WTC11 (cell line): Measurements from ENCODE around the gene UGT1A7. TPM values are rescaled to one million over a fixed set of nuclear protein-coding genes. Genes with fewer than 3 reads are reported as not detected.

Experiments used
- ATAC-seq: fragments of 200-7000 bp; cut with Tn5 transposase; 2 replicates; pipeline ENCODE4 v1.10.0; 2021; ENCODE audit warnings: mild to moderate bottlenecking, moderate library complexity
- CTCF ChIA-PET: fragments of 300-600 bp; sonication (Branson Sonifier 250); formaldehyde crosslinking; loops from one replicate; lab custom pipeline; 2021; ENCODE audit warnings: antibody characterized with exemption; lab: Charles Lee
- POLR2A ChIA-PET: fragments of 350-600 bp; sonication (Branson Sonifier 250); formaldehyde crosslinking; loops from one replicate; lab custom pipeline; 2021; ENCODE audit warnings: antibody characterized with exemption; lab: Charles Lee
- DNase-seq: peaks from one replicate; pipeline ENCODE4 v3.0.0; 2021; ENCODE audit warnings: low spot score
- H3K27ac Mint-ChIP-seq: 2 replicates; pipeline ENCODE4 v1.8.0; 2021; ENCODE audit warnings: mixed read lengths
- H3K27me3 Mint-ChIP-seq: 2 replicates; pipeline ENCODE4 v1.8.0; 2021; ENCODE audit warnings: low read depth, mild to moderate bottlenecking, moderate library complexity, mixed read lengths
- H3K36me3 Mint-ChIP-seq: 2 replicates; pipeline ENCODE4 v1.8.0; 2021; ENCODE audit warnings: mixed read lengths
- H3K4me1 Mint-ChIP-seq: 2 replicates; pipeline ENCODE4 v1.8.0; 2022; ENCODE audit warnings: mixed read lengths
- H3K4me3 Mint-ChIP-seq: 2 replicates; pipeline ENCODE4 v1.8.0; 2021; ENCODE audit warnings: mild to moderate bottlenecking, moderate library complexity, mixed read lengths
- H3K9me3 Mint-ChIP-seq: 2 replicates; pipeline ENCODE4 v1.8.0; 2021; ENCODE audit warnings: mixed read lengths
- ATF6 ChIP-seq: sonication (generic); formaldehyde crosslinking; IDR thresholded peaks from 2 replicates; pipeline ENCODE4 v1.8.1; 2023; ENCODE audit warnings: mild to moderate bottlenecking, missing genetic modification reagents
- EMX1 ChIP-seq: fragments of 250-450 bp; sonication (Bioruptor Pico); IDR thresholded peaks from 2 replicates; pipeline ENCODE4 v1.8.0; 2021; ENCODE audit warnings: mild to moderate bottlenecking
- FOXP4 ChIP-seq: sonication (generic); formaldehyde crosslinking; IDR thresholded peaks from 2 replicates; pipeline ENCODE4 v1.8.0; 2022; ENCODE audit warnings: mild to moderate bottlenecking, missing genetic modification reagents
- GTF2I ChIP-seq: fragments of 250-450 bp; sonication (Bioruptor Pico); conservative IDR thresholded peaks from 2 replicates; pipeline ENCODE4 v1.4.0; 2021; ENCODE audit warnings: mild to moderate bottlenecking
- HMGXB4 ChIP-seq: sonication (generic); formaldehyde crosslinking; IDR thresholded peaks from 2 replicates; pipeline ENCODE4 v1.8.1; 2023; ENCODE audit warnings: mild to moderate bottlenecking, moderate library complexity, missing genetic modification reagents
- NFE2L1 ChIP-seq: sonication (generic); formaldehyde crosslinking; IDR thresholded peaks from 2 replicates; pipeline ENCODE4 v1.8.1; 2023; ENCODE audit warnings: missing genetic modification reagents
- OVOL2 ChIP-seq: fragments of 250-450 bp; sonication (Bioruptor Pico); IDR thresholded peaks from 2 replicates; pipeline ENCODE4 v1.9.0; 2021; ENCODE audit warnings: mild to moderate bottlenecking, borderline replicate concordance
- PRDM15 ChIP-seq: sonication (generic); formaldehyde crosslinking; IDR thresholded peaks from 2 replicates; pipeline ENCODE4 v1.8.0; 2022; ENCODE audit warnings: missing genetic modification reagents
- PREB ChIP-seq: sonication (generic); formaldehyde crosslinking; IDR thresholded peaks from 2 replicates; pipeline ENCODE4 v1.8.1; 2022; ENCODE audit warnings: mild to moderate bottlenecking, missing genetic modification reagents, moderate library complexity, borderline replicate concordance
- RELA ChIP-seq: sonication (generic); formaldehyde crosslinking; IDR thresholded peaks from 2 replicates; pipeline ENCODE4 v1.8.1; 2022; ENCODE audit warnings: missing genetic modification reagents, mild to moderate bottlenecking, borderline replicate concordance
- SMAD3 ChIP-seq: sonication (generic); formaldehyde crosslinking; IDR thresholded peaks from 2 replicates; pipeline ENCODE4 v1.8.0; 2022; ENCODE audit warnings: missing genetic modification reagents, mild to moderate bottlenecking, borderline replicate concordance
- SMAD4 ChIP-seq: sonication (generic); formaldehyde crosslinking; IDR thresholded peaks from 2 replicates; pipeline ENCODE4 v1.8.0; 2022; ENCODE audit warnings: mild to moderate bottlenecking, missing genetic modification reagents
- TCF7 ChIP-seq: sonication (generic); formaldehyde crosslinking; IDR thresholded peaks from 2 replicates; pipeline ENCODE4 v1.8.0; 2022; ENCODE audit warnings: mild to moderate bottlenecking, low read depth, missing genetic modification reagents, moderate library complexity
- ZBTB43 ChIP-seq: sonication (generic); formaldehyde crosslinking; IDR thresholded peaks from 2 replicates; pipeline ENCODE4 v1.8.1; 2023; ENCODE audit warnings: mild to moderate bottlenecking, missing genetic modification reagents
- ZNF121 ChIP-seq: sonication (generic); formaldehyde crosslinking; IDR thresholded peaks from 2 replicates; pipeline ENCODE4 v1.8.0; 2023; ENCODE audit warnings: missing genetic modification reagents
- ZNF138 ChIP-seq: sonication (generic); formaldehyde crosslinking; conservative IDR thresholded peaks from 2 replicates; pipeline ENCODE4 v1.8.1; 2022; ENCODE audit warnings: mild to moderate bottlenecking, moderate library complexity, missing genetic modification reagents
- ZNF232 ChIP-seq: sonication (generic); formaldehyde crosslinking; IDR thresholded peaks from 2 replicates; pipeline ENCODE4 v1.8.0; 2022; ENCODE audit warnings: mild to moderate bottlenecking, missing genetic modification reagents
- ZNF423 ChIP-seq: fragments of 250-450 bp; sonication (Bioruptor Pico); IDR thresholded peaks from 2 replicates; pipeline ENCODE4 v2.1.2; 2022; ENCODE audit warnings: mild to moderate bottlenecking, moderate library complexity
- ZNF425 ChIP-seq: fragments of 250-450 bp; sonication (Bioruptor Pico); conservative IDR thresholded peaks from 2 replicates; pipeline ENCODE4 v1.9.0; 2021; ENCODE audit warnings: mild to moderate bottlenecking
- ZNF671 ChIP-seq: fragments of 250-450 bp; sonication (Bioruptor Pico); IDR thresholded peaks from 2 replicates; pipeline ENCODE4 v1.8.0; 2021; ENCODE audit warnings: mild to moderate bottlenecking
- total RNA-seq: library from RNA; stranded (reverse); gene quantifications from 3 replicates; pipeline ENCODE4 v1.2.3, GENCODE V29; 2021

The UGT1A7 gene
- total RNA-seq, 1 experiment from 2014 or later = not detected

GRCh38 chr2:233791883-233792329 lies 110.2 kb downstream of the UGT1A7 start (continued):
- TF ChIP-seq ZBTB43 (CRISPR knock-in tag) = no peak
- TF ChIP-seq ATF6 (CRISPR knock-in tag) = no peak
- no peak for TF ChIP-seq ZNF671 (CRISPR knock-in tag)
- TF ChIP-seq NFE2L1 (CRISPR knock-in tag) = no peak
- no peak for TF ChIP-seq ZNF138 (CRISPR knock-in tag)
- TF ChIP-seq ZNF232 (CRISPR knock-in tag) = no peak
- no peak for TF ChIP-seq EMX1 (CRISPR knock-in tag)
- TF ChIP-seq HMGXB4 (CRISPR knock-in tag) = no peak
- TF ChIP-seq SMAD3 (CRISPR knock-in tag) = no peak

GRCh38 chr2:233792720-233793119 lies 111.0 kb downstream of the UGT1A7 start:
- H3K36me3 Mint-ChIP-seq = no peaks in the 10 kb centered on the region
- no peak overlapping the region for H3K27ac Mint-ChIP-seq
- ATAC-seq = no peak
- peaks cover 6% of the 10 kb centered on the region for H3K9me3 Mint-ChIP-seq
- CTCF ChIA-PET = no interaction called here
- POLR2A ChIA-PET = no interaction called here
- no peak for DNase-seq
- H3K4me3 Mint-ChIP-seq = no peak overlapping the region
- H3K27me3 Mint-ChIP-seq = no peaks in the 10 kb centered on the region; the same call in 1 of the 2 replicates
- H3K4me1 Mint-ChIP-seq = no peaks in the 10 kb centered on the region
- no peak for TF ChIP-seq SMAD4
- no peak for TF ChIP-seq PREB (CRISPR knock-in tag)
- TF ChIP-seq OVOL2 = no peak
- no peak for TF ChIP-seq ZNF121 (CRISPR knock-in tag)
- TF ChIP-seq ZBTB43 (CRISPR knock-in tag) = no peak
- no peak for TF ChIP-seq TCF7
- no peak for TF ChIP-seq ZNF425 (CRISPR knock-in tag)
- no peak for TF ChIP-seq PRDM15
- TF ChIP-seq ZNF671 (CRISPR knock-in tag) = no peak
- no peak for TF ChIP-seq GTF2I
- TF ChIP-seq RELA = no peak
- no peak for TF ChIP-seq ZNF423
- TF ChIP-seq FOXP4 (CRISPR knock-in tag) = no peak
